ENCODE measurements around the gene OR6B3.
"Not testable (repeated sequence)": the region's sequence is repeated elsewhere in the genome, so short reads cannot be mapped to it uniquely, and the experiment has no call there.

Gene OR6B3

DNA sequence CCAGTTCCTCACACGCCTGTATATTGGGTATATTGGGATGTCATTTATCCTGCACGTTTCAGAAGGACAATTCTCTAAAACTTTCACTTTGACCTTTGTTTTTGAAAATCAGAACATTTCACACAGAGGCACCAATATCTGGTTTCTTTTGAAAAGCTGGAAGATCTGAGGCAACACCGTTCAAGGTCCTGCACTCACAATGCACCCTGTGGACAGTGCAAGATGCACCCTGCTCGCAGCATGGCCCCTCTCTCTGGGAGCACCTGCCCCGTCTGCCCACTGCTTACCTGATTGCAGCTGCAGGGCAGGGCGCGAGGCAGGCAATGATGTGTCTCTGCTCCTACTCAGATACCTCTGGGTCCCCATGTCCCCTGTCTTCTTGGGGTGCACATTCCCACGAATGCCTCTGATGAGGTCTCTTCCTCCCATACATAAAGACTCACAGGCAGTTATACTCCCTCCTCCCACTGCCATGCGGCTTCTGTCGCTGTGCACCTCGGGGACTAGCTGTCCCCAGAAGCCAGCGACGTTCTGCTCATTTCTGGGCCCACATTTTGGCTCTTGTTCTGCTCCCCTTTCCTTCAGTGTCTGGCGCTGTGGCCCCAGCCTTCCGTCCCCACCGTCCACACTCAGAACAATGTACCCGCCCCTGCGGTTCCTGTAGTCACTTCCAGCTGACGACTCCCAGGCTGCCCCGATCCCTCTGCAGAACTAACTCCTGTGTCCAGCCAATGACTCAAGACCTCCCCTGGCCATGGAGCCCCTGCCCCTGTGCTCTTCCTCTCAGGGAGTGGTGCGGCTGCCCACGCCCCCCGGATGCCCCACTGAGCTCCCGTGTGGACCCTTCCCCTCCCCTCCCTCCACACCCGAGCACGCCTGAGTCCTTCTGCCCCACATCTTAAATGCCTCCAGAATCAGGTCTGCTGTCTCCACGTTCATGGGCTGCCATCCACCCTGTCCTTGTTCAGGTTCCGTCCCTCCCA lies at the start of gene OR6B3:
Gene OR6B3, minus strand, starts transcription at position 349 of the 983 bp plus-strand sequence.
- no peak for DNase-seq

DNA sequence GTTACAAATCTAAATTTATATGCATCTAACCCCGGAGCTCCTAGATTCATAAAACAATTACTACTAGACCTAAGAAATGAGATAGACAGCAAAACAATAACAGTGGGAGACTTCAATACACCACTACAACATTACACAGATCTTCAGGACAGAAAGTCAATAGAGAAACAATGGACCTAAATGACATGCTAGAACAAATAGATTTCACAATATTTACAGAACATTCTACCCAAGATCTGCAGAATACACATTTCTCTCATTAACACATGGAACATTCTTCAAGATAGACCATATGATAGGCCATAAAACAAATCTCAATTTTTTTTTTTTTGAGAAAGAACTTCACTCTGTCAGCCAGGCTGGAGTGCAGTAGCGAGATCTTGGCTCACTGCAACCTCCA lies 45.0 kb upstream of the OR6B3 start:
- no peak for DNase-seq

DNA sequence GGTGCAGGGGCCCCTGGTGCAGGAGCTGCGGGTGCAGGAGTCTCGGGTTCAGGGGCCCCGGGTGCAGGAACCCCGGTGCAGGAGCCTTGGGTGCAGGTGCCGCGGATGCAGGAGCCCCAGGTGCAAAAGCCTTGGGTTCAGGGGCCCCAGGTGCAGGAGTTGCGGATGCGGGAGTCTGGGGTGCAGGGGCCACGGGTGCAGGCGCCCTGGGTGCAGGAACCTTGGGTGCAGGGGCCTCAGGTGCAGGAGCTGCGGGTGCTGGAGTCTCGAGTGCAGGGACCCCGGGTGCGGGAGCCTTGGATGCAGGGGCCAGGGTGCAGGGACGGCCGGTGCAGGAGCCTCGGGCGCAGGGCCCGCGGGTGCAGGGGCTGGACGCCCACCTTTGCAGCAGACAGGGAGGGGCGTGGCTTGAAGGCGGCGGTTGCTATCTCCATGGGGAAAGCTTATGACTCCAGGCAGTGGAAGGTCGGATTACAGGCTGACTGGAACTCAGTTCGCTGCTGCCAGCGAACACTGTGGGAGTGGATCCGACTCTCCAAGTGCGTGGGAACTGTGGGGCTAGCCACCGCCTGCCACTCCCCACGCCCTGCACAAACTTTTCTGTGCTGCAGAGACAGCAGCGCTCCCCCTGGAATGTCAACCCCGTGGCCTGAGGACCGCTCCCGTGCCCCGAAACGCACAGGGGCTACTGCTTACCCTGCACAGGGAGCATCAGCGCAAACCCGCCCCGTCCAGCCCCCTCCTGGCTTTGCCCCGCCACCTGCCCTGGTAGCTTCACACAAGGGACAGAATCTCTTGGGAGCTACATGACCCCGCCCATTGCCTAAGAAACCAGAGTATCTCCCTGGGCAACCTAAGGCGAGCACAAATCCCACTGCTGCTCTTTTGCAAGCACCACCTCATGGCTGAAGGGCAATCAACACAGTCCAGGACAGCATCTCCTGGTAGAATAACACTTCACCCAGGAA lies 42.5 kb upstream of the OR6B3 start:
- DNase-seq, result no peak

DNA sequence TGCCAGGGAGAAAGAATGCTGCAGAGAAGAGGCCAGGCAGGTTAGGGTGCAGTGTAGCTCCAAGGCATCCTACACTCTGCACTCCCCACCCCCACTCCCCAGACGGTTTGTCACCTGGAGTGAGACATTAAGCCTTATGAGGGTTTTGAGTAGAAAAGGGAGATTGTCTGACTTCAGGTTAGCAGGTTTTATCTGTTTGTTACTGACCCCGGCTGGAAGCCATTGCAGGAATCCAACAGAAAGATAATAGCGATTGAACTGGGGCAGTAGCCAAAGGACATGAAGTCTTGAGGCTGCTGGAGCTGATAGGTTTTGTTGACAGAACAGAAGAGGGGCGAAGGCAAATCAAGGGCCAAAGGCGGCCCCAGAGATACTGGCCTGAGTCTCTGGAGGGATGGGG lies 36.0 kb upstream of the OR6B3 start:
- no peak for DNase-seq

DNA sequence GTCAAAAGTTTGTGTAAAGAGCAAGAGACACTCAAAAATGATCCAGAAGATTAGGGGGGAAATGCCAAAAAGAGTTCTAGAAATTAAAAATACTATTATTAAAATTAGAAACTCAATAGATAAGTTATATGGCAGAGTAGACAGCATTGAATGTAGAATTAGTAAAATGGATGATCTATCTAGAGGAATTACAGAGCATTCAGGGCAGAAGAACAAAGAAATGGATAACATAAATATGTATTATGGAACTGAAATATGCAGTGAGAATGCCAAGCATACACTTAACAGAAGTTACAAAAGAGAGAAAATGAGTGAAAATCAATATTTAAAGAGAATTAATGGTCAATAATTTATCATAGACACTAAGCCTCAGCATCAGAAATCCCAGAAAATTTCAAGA lies 33.2 kb upstream of the OR6B3 start:
- no peak for DNase-seq

DNA sequence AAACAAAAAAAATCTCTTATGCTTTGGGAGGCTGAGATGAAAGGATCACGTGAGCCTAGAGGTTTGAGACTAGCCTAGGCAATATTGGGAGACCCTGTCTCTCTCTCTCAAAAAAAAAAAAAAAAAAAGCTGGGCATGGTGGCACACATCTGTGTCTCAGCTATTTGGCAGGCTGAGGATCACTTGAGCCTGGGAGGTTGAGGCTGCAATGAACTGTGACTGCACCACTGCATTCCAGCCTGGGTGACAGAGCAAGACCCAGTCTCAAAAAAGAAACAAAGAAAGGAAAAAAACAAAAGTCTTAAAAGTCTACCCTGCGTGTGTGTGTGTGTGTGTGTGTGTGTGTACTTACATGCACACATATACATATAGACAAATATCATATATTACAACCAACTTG lies 25.3 kb upstream of the OR6B3 start:
- DNase-seq, result no peak

DNA sequence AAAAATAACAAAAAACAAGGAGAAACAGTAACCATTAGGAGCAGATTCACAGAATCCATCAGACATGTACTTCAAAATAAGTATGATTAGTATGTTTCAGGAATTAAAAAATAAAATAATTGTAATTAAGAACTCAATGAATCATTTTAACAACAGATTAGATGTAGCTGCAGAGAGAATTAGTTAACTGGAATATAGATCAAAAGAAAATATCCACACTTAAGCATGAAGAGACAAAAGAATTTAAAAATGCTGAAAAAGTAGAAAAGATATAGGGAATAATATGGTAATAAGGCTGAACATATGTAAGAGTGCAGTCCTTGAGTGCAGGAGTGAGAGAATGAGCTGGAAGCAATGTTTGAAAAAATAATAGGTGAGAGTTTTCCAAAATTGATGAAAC lies 24.1 kb upstream of the OR6B3 start:
- no peak for DNase-seq

DNA sequence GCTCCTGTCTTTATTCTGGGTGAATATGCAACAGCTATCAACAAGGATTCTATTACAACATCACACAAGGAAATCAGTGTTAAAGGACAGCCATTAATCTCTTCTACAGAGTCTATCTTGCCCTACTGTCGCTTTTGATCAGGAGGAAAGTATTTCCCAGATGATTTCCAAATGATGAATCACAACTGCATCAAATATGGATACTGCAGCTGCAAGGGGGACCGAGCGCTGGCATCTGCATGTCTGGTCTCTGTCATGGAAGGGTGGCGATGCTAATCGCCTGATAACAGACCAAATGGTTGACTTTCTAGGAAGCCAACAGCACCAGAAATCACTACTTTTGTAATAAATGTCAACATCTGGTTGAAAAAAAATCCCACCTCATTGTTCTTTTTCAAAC lies 21.2 kb upstream of the OR6B3 start:
- no peak for DNase-seq

DNA sequence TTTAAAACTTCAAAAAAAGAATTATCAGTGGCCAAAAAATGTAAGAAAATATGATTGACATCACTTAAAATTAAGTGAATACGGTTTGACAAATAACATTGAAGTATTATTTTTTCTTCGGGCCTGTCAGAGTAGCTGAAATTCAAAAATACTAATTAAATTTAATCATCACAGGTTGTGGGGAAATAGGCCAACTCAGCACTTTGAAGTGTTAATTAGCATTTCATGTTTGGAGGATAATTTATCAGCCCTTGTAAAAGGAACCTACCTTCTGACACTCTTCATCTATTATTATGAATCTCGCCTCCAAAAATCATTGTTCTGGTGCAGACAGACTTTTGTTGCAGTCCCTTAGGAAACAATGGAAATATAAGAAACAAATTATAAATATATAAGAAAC lies 17.6 kb upstream of the OR6B3 start:
- DNase-seq, result no peak

DNA sequence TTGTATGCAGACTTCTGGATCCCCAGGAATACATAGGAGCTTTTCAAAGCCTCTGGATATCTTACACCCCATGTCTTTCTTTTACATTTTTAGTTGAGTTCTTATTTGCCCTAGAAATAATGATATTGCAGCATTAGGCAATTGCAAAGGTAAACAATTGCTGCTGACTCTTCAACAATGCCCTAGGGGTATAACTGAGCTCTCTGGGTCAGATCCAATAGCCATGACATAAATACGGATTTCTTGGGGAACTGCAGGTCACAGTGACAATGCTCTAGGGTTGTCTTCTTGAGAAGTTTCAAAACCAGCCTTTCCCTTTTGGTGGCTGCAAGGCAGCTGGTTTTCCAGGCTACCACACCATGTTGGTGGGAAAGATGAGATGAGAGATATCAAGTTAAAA lies 16.5 kb upstream of the OR6B3 start:
- DNase-seq, result no peak

DNA sequence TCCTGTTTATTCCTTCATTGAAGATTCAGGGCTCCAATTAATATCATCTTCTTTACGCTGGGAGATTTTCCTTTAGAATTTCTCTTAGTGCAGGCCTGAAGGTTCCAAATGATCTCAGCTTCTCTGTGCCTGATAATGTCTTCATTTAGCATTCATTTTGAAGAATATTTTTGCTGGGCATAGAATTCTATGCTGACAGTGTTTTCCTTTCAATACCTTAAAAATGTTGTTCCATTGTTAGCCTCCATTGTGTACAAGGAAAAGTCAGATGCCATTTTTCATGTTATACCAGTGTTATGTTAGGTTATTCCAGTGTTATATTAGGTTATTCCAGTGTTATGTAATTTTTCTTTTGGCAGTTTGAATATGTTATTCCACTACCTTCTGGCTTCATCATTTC lies 14.9 kb upstream of the OR6B3 start:
- DNase-seq, result no peak

DNA sequence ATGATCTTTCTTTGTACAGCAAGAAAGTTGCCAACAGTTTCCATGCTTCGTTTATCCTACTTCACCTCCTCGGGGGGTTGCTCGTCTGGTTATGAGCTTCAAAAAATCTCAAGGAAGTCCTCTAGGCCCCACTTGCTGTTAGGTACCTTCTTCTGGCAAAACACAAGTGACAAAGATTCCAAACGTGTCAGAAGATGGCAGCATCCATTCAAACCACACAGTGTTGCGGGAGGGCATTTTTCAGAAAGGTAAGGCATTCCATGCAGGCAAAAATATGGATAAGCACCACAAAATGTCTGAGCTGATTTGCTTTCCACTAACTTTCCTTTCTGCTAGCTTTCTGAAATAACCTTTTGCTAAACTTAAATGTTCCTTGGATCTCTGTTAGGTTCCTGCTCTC lies 13.2 kb upstream of the OR6B3 start:
- no peak for DNase-seq

DNA sequence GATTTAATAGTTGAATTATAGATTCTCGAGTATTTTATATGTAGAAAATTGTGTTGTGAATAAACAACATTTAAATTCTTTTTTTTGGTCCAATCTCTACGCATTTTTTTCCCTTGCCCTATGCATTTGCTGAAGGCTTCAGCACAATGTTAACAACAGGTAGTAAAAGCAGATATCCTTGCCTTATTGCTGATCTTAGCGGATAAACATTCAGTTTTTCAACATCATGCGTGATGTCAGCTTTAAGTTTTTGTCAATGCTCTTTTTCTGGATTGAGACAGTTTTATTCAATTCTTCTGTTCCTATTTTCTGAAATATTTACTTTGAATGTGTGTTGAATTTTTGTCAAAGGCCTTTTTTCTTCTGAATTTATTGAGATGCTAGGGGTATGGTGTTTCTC lies 11.6 kb upstream of the OR6B3 start:
- DNase-seq, result no peak

DNA sequence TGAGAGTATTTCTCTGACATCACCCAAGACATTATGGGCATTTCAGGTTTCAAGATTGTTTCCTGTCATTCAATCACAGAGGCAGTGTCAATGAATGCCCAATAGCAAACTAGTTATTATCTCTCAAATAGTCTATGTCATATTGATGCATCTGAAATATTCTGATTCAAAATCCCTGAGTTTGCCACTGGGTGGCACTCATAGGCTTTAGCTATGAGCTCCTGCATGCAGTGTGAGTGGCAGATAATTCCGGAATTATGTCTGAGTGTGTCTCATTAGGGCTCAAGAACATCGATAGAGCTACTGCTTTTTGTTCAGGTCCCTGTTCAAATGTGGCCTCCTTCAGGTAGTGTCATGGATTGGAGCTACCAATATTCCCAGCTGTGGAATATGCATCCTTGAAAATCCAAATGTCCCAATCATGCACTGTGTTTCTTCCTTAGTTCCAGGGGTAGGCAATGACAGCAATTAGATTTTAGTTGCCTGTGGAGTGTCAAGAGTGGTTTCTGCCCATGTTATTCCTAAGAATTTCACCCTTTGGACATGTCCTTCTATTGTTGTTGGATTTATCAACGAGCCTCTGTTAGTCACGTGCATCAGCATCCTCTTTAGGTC lies 7.8 kb upstream of the OR6B3 start:
- DNase-seq, result peak; percentile 30

DNA sequence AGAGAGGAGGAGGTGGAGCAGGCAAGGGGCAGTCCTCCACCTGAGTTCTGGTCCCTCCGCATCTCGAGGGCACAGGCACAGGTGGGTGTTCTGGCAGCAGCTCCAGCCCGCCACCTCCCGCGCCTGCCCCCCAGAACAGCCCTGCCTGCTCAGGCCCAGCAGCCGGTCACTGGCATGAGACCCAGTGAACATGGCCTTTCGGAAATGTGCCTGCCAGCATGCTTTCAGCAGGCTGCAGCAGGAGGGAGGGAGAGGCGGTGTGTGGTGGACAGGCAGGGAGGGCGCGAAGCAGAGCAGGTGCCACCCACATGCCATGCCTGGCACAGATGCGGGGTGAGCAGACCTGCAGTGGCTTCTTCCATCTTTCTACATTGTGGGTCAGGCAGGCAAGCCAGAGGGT lies 3.4 kb upstream of the OR6B3 start:
- no peak for DNase-seq

DNA sequence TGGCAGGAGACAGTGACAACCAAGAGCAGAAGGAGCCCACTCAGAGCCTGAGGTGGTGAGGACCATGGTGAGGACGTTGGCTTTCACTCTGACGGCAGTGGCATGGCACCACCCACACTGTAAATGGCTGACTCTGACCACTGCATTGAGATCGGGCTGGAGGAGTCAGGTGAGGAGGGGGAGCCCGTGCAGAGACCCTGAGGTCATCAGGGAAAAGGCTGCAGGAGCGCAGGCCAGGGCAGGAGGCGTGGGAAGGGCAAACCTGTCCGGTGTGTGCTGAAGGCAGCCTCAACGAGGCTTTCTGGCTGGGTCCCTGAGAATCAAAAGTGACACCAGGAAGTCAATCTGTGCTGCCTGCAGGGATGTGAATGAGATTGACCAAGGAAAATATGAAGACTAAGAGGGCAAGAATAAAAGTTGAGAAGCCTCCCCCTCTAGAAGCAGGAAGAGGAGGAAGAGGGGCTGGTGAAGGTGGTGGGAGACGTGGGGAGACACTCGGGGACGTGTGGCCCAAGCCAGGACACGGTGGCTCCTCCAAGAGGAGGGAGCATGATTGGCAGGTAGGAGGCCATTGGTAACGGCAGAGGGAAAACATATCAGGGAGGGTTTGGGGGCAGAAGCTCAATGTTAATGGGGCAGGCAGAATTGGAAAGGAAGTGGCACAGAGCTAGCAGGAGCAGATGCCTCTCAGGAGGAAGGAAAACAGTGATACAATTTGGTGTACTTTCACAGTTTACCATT lies 2.0 kb upstream of the OR6B3 start:
- DNase-seq, result no peak

DNA sequence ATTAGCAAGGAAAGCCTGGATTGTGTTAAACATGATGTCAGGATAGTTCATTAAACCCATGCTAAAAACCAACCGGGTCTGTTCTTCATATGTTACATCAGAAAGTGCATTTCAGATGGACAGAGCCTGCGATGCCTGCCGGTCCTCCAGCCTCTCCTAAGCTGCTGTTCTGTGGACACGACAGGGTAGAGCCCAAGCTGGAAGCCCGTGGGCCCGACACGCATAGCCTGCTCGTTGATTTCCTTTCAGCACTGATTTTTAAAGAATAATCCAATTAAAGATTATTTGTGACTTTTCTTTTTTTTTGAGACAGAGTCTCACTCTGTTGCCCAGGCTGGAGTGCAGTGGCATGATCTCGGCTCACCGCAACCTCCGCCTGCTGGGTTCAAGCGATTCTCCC lies 797 bp downstream of the OR6B3 start:
- no peak for DNase-seq

DNA sequence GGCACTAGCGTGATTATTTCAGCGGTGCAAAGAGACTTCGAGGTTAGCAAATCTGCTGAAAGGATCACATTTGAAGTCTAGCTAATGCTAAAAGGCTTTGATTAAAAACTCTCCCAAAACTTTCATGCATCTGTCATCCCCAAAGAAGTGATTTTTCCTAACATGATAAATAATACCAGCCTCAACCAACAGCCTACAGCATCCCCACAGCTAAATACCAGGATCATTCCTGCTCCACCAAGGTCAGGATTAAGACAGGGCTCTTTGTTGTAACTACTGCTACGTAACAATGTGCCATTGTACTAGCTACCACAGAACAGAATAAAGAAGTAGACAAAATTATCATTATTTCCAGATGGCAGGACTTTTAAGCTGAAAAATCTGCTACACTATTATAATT lies 1.6 kb downstream of the OR6B3 start:
- no peak for DNase-seq

DNA sequence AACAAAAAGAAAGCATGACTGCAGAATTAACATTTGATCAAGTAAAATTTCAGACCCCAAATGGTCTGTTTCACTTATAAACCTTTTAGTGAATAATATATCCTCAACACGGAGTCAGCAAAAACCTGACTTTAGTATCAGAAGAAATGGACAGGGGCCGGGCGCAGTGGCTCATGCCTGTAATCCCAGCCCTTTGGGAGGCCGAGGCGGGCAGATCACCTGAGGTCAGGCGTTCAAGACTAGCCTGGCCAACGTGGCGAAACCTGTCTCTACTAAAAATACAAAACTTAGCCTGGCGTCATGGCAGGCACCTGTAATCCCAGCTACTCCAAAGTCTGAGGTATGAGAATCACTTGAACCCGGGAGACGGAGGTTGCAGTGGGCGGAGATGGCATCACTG lies 3.0 kb downstream of the OR6B3 start:
- DNase-seq, result no peak

DNA sequence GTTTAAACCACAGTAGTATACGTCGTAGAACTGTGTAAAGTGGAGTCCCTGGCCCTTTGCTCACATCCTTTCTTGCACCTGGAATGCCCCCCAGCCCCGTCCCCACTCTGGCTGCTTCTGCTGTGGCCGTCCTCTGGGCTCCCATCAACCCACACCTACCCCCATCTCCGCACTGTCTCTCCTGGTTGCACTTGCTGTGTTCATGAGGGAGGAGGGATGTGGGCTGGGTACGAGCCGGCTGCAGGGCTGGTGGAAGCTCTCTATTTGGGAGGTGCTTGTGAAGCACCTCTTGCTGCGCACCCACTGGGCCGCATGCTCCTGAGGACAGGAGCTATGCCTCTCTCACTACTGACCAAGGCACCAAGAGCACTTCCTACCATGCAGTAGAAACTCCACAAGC lies 5.1 kb downstream of the OR6B3 start:
- no peak for DNase-seq

DNA sequence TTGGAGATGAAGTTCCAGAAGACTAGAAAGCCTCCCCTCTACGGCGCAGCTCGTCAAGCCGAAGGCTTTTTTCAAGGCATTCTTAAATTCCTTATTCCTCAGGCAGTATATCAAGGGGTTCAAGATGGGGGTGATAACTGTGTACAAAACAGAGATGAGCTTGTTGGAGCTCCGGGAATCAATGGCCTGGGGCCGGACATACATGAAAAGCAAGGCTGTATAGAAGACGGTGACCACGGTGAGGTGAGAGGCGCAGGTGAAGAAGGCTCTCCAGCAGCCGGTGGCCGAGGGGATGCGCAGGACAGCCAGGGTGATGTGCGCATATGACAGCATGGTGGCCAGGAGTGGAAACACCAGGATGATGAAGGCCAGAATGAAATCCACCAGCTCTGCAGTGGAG lies 8.2 kb downstream of the OR6B3 start:
- no peak for DNase-seq

DNA sequence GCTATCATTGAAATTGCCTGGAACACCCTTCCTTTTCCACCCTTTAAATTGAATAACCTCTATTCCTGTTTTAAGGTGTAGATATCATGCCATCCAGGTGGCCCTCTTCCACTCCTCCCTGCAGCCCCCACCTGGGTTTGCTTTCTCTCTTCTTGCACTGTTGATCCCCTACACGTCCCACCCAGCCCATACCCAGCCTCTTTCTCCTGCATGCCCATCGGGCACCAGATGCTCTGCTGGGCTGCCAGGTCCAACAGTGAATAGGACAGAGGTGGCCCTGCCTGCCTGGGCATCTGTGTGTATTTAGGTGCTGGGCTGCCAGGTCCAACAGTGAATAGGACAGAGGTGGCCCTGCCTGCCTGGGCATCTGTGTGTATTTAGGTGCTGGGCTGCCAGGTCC lies 9.2 kb downstream of the OR6B3 start:
- not testable (repeated sequence) for DNase-seq
